ENCODE results near the gene ZDHHC8. TPM values are rescaled to one million over a fixed set of nuclear protein-coding genes. Genes with fewer than 3 reads are reported as not detected.

Gene ZDHHC8
- polyA plus RNA-seq, 1 donor (not counting 4 experiments of a cell fraction or from before 2014, with no cell fraction given): 16.0 TPM

DNA sequence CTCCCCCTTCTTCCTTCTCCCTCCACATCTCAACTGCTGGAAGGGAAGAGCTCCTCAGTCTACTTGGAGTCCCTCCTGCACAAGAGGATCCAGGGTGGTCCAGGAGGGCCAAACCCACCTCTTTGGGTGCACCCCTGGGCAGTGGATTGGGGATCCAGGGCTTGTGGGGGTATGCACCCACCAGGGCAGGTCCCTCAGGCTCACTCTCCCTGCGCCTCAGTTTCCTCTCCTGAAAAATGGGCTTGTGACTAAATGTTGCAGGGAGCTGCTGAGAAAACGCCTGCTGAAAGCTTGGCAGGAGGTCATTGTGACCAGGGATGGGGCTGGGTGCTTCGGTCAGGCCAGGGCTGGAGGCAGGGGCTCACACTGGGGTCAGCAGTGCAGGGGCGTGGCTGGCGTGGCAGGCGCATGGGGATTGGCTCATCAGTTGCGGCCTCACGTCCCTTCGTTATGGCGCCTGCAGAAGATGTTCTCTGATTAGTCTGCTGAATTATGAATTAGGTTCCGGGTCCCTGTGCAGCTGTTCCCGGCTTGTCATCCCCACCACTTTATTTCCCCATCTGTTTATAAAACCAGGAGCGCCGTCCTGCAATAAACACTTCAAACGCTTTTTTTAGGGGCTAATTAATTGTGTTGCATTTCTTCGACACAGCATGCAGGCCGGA lies 44.9 kb downstream of the ZDHHC8 start:
- FAIRE-seq (no peak), DNase-seq (ENCODE audit: low read depth, low spot score) (no peak)
- no peak overlapping the region for H3K27ac ChIP-seq (ENCODE audit: control insufficient read depth, insufficient read depth, low read length)
- H3K9ac ChIP-seq (ENCODE audit: control insufficient read depth, extremely low read depth, insufficient read depth, low read length): no peak overlapping the region
- H3K9me1 ChIP-seq (ENCODE audit: control insufficient read depth, extremely low read depth, insufficient read depth, low read length): no peaks in the 10 kb centered on the region
- dilution Hi-C loops (cut with MboI; ENCODE audit: extremely low pct_ligation_motif_present, low sequenced_read_pairs): no loop called here
- H3K36me3 ChIP-seq (ENCODE audit: control insufficient read depth in 2 of 2, extremely low read depth in 1 of 2, insufficient read depth in 2 of 2, low read length in 2 of 2): no peaks in the 10 kb centered on the region
- H2AFZ ChIP-seq (ENCODE audit: control insufficient read depth, low read length): no peak overlapping the region
- no peaks in the 10 kb centered on the region for H3K79me2 ChIP-seq (ENCODE audit: control insufficient read depth, insufficient read depth, low read length)
- H3K27me3 ChIP-seq (ENCODE audit: control insufficient read depth, extremely low read depth, insufficient read depth, low read length): peaks cover 6% of the 10 kb centered on the region
- TF ChIP-seq, protein P1, sequence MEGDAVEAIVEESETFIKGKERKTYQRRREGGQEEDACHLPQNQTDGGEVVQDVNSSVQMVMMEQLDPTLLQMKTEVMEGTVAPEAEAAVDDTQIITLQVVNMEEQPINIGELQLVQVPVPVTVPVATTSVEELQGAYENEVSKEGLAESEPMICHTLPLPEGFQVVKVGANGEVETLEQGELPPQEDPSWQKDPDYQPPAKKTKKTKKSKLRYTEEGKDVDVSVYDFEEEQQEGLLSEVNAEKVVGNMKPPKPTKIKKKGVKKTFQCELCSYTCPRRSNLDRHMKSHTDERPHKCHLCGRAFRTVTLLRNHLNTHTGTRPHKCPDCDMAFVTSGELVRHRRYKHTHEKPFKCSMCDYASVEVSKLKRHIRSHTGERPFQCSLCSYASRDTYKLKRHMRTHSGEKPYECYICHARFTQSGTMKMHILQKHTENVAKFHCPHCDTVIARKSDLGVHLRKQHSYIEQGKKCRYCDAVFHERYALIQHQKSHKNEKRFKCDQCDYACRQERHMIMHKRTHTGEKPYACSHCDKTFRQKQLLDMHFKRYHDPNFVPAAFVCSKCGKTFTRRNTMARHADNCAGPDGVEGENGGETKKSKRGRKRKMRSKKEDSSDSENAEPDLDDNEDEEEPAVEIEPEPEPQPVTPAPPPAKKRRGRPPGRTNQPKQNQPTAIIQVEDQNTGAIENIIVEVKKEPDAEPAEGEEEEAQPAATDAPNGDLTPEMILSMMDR (optimal IDR thresholded peaks at IDR 0.05 in 1 of 3, IDR thresholded peaks at IDR 0.05 in 1 of 3, conservative IDR thresholded peaks at IDR 0.05 in 1 of 3; ENCODE audit: extremely low read depth in 1 of 3, insufficient read depth in 2 of 3, low read length in 3 of 3): no peak
- no peak for TF ChIP-seq EZH2 (IDR thresholded peaks at IDR 0.05; ENCODE audit: low read length)
- no peak overlapping the region for H3K4me2 ChIP-seq (ENCODE audit: control insufficient read depth, extremely low read depth, insufficient read depth, low read depth, low read length)
- no peaks in the 10 kb centered on the region for H3K9me3 ChIP-seq (ENCODE audit: control insufficient read depth, low read depth, low read length)
- H3K4me3 ChIP-seq (ENCODE audit: control insufficient read depth in 2 of 3, extremely low read depth in 1 of 3, insufficient read depth in 2 of 3, low read depth in 1 of 3, low read length in 3 of 3): no peak overlapping the region
- H3K4me1 ChIP-seq (ENCODE audit: control insufficient read depth, extremely low read depth, insufficient read depth, low read length): no peaks in the 10 kb centered on the region
- no peaks in the 10 kb centered on the region for H4K20me1 ChIP-seq (ENCODE audit: control insufficient read depth, extremely low read depth, insufficient read depth, low read length)

DNA sequence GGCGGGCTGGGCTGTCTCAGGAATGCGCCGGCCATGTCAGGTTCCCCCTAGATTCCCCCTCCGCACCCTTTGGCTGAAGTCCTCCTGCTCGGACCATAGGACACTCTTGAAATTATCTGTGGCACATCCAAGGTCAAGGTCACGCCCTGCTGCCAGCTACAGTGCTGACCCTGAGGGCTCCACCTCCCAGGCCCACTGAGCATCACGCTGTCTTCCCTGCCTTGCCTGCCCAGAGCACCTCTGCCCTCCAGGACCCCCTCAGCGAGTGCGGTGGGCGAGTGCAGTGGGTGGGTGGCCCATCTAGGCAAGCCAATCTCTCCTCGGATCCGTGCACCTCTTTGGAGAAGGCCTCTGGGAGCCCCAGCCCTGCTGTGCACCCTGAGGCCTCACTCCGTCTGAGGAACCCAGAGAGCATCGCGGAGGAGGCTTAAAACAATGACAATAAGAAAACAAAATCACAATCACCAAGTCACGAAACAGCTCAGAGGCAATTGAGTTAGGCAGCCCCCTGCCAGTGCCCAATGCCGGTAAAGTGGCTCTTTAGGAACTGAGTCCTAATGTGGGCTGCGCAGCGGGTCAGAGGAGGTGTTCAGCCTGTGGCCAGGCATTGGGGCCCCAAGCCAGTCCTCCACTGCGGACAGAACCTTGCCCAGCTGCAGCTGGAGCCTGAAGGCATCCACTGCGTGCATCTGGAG lies 45.8 kb downstream of the ZDHHC8 start:
- H3K36me3 ChIP-seq (ENCODE audit: control insufficient read depth in 2 of 2, extremely low read depth in 1 of 2, insufficient read depth in 2 of 2, low read length in 2 of 2): no peaks in the 10 kb centered on the region
- H3K79me2 ChIP-seq (ENCODE audit: control insufficient read depth, insufficient read depth, low read length): no peaks in the 10 kb centered on the region
- no peak overlapping the region for H3K9ac ChIP-seq (ENCODE audit: control insufficient read depth, extremely low read depth, insufficient read depth, low read length)
- H3K27ac ChIP-seq (ENCODE audit: control insufficient read depth, insufficient read depth, low read length): no peak overlapping the region
- H3K4me3 ChIP-seq (ENCODE audit: control insufficient read depth in 2 of 3, extremely low read depth in 1 of 3, insufficient read depth in 2 of 3, low read depth in 1 of 3, low read length in 3 of 3): no peak overlapping the region
- no peak overlapping the region for H2AFZ ChIP-seq (ENCODE audit: control insufficient read depth, low read length)
- peaks cover 6% of the 10 kb centered on the region for H3K27me3 ChIP-seq (ENCODE audit: control insufficient read depth, extremely low read depth, insufficient read depth, low read length)
- no peak for DNase-seq (ENCODE audit: low read depth, low spot score)
- TF ChIP-seq, protein P1 (optimal IDR thresholded peaks at IDR 0.05 in 1 of 3, IDR thresholded peaks at IDR 0.05 in 1 of 3, conservative IDR thresholded peaks at IDR 0.05 in 1 of 3; ENCODE audit: extremely low read depth in 1 of 3, insufficient read depth in 2 of 3, low read length in 3 of 3): no peak
- TF ChIP-seq EZH2 (IDR thresholded peaks at IDR 0.05; ENCODE audit: low read length): no peak
- H3K4me1 ChIP-seq (ENCODE audit: control insufficient read depth, extremely low read depth, insufficient read depth, low read length): no peaks in the 10 kb centered on the region
- H3K4me2 ChIP-seq (ENCODE audit: control insufficient read depth, extremely low read depth, insufficient read depth, low read depth, low read length): no peak overlapping the region
- dilution Hi-C loops (cut with MboI; ENCODE audit: extremely low pct_ligation_motif_present, low sequenced_read_pairs): no loop called here
- no peaks in the 10 kb centered on the region for H3K9me1 ChIP-seq (ENCODE audit: control insufficient read depth, extremely low read depth, insufficient read depth, low read length)
- no peaks in the 10 kb centered on the region for H4K20me1 ChIP-seq (ENCODE audit: control insufficient read depth, extremely low read depth, insufficient read depth, low read length)
- no peak for FAIRE-seq
- H3K9me3 ChIP-seq (ENCODE audit: control insufficient read depth, low read depth, low read length): no peaks in the 10 kb centered on the region
